Mucosa of descending colon (tissue), 3 donors: ENCODE data around the gene CTF1. TPM values are rescaled to one million over a fixed set of nuclear protein-coding genes. Genes with fewer than 3 reads are reported as not detected.
"Not testable (repeated sequence)": the region's sequence is repeated elsewhere in the genome, so short reads cannot be mapped to it uniquely, and the experiment has no call there.

Source experiments
- ATAC-seq: fragments of 200-7000 bp; cut with Tn5 transposase; one replicate; pipeline ENCODE4 v1.9.1; 2020; ENCODE audit warnings: mild to moderate bottlenecking, moderate library complexity
- DNase-seq, 3 donors: peaks; one replicate each; pipeline ENCODE4 v3.0.0-alpha.2; 2020
- H3K36me3 ChIP-seq: fragments of 200-600 bp; one replicate; pipeline ENCODE4 v1.8.0; 2021; ENCODE audit warnings: low read depth, mild to moderate bottlenecking
- H3K4me1 ChIP-seq: fragments of 200-600 bp; one replicate; pipeline ENCODE4 v1.8.0; 2021; ENCODE audit warnings: low read depth, mild to moderate bottlenecking
- H3K4me3 ChIP-seq: fragments of 200-600 bp; one replicate; pipeline ENCODE4 v1.8.0; 2021; ENCODE audit warnings: mild to moderate bottlenecking
- H3K9me3 ChIP-seq: fragments of 200-600 bp; one replicate; pipeline ENCODE4 v1.8.0; 2021; ENCODE audit warnings: mild to moderate bottlenecking
- intact Hi-C, 2 donors: fragments of 100-400 bp; cut with DNase I in 1 of 2; cut with micrococcal nuclease in 1 of 2; formaldehyde crosslinking; loops; one replicate each; pipeline versions ENCODE4 v1.11.0 to v1.11.1; 2022; cut with DNase I, micrococcal nuclease
- total RNA-seq, 3 donors: library from RNA; stranded (reverse); fragmentation: NEBNext Ultra II Directional in 2 of 3; extraction: Animal tissue kit (Norgen Biotek cat#: 25700) in 2 of 3; gene quantifications; one replicate each; pipeline versions ENCODE4 v1.2.1 to v1.2.4, GENCODE V29; 2021 to 2023
- TF ChIP-seq, protein P1 (sequence below): fragments of 200-600 bp; IDR thresholded peaks from one replicate; pipeline ENCODE4 v1.8.0; 2022; ENCODE audit warnings: antibody characterized with exemption, mild to moderate bottlenecking
- donor health status: DM: no; HTN: no; CAD: no; lungs with moderate emphysema.
- donor health status: DM: no; HTN: no; CAD: no.
- donor health status: DM: no; HTN: yes; CAD: no.

Gene CTF1
- total RNA-seq, 3 donors from 2014 or later = 1.1 to 7.6 (median 1.5) TPM

DNA sequence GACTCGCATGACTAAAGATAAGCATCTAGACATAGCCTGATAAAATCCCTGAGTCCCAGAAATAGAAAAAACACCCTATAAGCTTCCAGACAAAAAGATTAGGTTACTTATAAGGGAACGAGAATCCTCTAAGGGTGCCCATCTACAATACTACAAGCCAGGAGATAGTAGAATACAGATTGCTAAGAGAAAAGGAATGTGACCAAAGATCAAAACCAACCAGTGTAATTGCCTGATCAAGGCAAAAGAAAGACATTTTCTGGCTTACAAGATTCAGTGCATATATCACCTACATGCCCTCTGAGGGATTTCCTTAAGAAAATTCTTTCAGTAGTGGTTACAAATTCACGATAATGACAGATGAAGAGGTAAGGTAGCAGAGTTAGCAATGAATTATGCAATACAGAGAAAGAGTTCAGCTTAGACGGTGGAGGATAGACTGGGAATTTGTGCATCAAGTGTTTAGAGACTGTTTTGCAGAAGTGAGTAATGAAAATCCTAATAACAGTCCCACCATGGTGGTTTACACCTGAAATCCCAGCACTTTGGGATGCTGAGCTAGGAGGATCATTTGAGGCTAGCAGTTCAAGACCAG lies 37.5 kb upstream of the CTF1 start:
- no peak for DNase-seq
- no peaks in the 10 kb centered on the region for H3K9me3 ChIP-seq
- intact Hi-C loops = no loop called here
- no peaks in the 10 kb centered on the region for H3K36me3 ChIP-seq
- no peaks in the 10 kb centered on the region for H3K4me1 ChIP-seq
- TF ChIP-seq, protein P1, sequence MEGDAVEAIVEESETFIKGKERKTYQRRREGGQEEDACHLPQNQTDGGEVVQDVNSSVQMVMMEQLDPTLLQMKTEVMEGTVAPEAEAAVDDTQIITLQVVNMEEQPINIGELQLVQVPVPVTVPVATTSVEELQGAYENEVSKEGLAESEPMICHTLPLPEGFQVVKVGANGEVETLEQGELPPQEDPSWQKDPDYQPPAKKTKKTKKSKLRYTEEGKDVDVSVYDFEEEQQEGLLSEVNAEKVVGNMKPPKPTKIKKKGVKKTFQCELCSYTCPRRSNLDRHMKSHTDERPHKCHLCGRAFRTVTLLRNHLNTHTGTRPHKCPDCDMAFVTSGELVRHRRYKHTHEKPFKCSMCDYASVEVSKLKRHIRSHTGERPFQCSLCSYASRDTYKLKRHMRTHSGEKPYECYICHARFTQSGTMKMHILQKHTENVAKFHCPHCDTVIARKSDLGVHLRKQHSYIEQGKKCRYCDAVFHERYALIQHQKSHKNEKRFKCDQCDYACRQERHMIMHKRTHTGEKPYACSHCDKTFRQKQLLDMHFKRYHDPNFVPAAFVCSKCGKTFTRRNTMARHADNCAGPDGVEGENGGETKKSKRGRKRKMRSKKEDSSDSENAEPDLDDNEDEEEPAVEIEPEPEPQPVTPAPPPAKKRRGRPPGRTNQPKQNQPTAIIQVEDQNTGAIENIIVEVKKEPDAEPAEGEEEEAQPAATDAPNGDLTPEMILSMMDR = no peak
- ATAC-seq = no peak
- no peak overlapping the region for H3K4me3 ChIP-seq

DNA sequence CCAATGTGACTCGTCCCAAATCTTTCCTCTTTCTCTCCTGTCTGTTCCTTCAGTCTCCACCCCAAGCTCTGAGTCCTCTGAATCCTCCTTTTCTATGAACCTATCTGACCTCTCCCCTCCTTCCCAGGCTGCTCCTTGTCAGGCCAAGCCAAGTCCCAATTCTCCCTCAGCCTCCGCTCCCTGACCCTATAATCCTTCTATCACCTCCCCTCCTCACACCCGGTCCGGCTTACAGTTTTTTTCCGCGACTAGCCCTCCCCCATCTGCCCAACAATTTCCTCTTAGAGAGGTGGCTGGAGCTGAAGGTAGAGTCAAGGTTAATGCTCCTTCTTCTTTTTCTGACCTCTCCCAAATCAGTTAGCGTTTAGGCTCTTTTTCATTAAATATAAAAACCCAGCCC lies 35.7 kb upstream of the CTF1 start:
- ATAC-seq, H3K4me1 ChIP-seq, DNase-seq, H3K36me3 ChIP-seq, intact Hi-C loops, H3K9me3 ChIP-seq, H3K4me3 ChIP-seq: not testable (repeated sequence)

DNA sequence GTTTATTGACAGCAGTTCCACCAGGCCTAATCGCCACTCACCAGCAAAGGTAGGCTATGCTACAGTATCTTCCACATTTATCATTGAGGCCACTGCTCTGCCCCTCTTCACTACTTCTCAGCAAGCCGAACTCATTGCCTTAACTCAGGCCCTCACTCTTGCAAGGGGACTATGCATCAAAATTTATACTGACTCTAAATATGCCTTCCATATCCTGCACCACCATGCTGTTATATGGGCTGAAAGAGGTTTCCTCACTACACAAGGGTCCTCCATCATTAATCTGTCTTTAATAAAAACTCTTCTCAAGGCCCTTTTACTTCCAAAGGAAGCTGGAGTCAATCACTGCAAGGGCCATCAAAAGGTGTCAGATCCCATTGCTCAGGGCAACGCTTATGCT lies 33.2 kb upstream of the CTF1 start:
- not testable (repeated sequence) for DNase-seq

DNA sequence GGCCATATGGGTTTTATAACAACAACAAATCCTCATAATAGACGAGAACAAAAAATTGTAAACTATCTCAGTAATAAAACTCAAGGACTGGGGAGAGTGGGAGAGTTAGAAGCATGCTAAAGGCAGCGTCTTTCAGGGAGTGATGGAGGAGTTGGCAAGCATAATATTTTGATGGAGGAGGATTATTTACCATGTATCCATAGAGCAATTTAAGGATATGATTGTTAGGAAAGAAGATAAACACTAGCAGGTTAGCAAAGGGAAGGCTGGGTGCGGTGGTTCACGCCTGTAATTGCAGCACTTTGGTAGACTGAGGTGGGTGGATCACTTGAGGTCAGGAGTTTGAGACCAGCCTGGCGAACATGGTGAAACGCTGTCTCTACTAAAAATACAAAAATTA lies 30.4 kb upstream of the CTF1 start:
- DNase-seq (no peak), ATAC-seq (peak; percentile 59)
- no peaks in the 10 kb centered on the region for H3K36me3 ChIP-seq

More for the DNA sequence above, 33.2 kb upstream of the CTF1 start:
- H3K9me3 ChIP-seq, H3K36me3 ChIP-seq, intact Hi-C loops, H3K4me3 ChIP-seq, ATAC-seq, H3K4me1 ChIP-seq: not testable (repeated sequence)

DNA sequence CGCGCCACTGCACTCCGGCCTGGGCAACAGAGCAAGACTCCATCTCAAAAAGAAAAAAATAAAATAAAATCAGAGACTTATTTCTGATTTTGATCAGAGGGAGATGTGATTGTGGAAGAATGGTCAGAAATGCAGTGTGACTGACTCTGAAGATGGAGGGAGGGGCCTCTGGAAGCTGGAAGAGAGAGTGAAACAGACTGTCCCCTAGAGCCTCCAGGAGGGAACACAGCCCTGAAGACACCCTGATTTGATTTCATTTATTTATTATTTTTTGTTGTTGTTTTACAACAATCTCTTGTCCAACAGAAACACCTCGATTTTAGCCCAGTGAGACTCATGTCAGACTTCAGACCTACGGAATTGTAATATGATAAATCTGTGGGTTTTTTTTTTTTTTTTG lies 28.7 kb upstream of the CTF1 start:
- Histone ChIP-seq H3K36me3 (no peaks in the 10 kb centered on the region), H3K4me3 (no peak overlapping the region), H3K4me1 (no peaks in the 10 kb centered on the region), H3K9me3 (no peaks in the 10 kb centered on the region)
- DNase-seq (no peak), ATAC-seq (no peak)
- intact Hi-C loops = loop anchor here in 1 of 2 donors (5.0 kb wide), 1 partner anchor 75 kb away; no protein-coding TSS in a partner anchor
- TF ChIP-seq, protein P1 = no peak

More for the DNA sequence above, 30.4 kb upstream of the CTF1 start:
- TF ChIP-seq, protein P1 = no peak
- no peaks in the 10 kb centered on the region for H3K4me1 ChIP-seq
- no peak overlapping the region for H3K4me3 ChIP-seq
- intact Hi-C loops = loop anchor here in 1 of 2 donors (5.0 kb wide), 1 partner anchor 76 kb away; no protein-coding TSS in a partner anchor
- no peaks in the 10 kb centered on the region for H3K9me3 ChIP-seq

DNA sequence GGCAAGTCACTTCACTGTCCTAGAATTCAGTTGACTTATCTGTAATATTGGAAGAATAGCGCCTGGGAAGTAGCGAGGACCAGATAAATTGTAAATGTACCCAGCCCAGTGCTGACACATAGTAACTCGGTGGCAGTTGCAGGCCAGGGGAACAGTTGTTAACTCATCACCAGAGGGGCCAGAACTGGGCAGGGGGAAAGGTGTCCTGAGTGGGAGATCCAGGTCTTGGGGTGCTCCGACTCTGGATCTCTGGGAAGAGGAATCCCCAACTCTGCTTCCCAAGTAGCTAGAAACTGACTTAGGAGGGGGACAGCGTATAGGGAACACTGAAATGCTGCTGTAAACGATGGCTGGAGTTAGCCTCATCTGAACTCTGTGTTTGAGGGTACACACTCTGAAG lies 25.5 kb upstream of the CTF1 start:
- no peak for DNase-seq
- intact Hi-C loops = no loop called here
- TF ChIP-seq, protein P1 = no peak

More for the DNA sequence above, 25.5 kb upstream of the CTF1 start:
- ATAC-seq = no peak
- Histone ChIP-seq H3K36me3 (no peaks in the 10 kb centered on the region), H3K9me3 (no peaks in the 10 kb centered on the region), H3K4me3 (no peak overlapping the region), H3K4me1 (peaks cover 6% of the 10 kb centered on the region)
